ENCODE data around the gene MUC5B. TPM values are rescaled to one million over a fixed set of nuclear protein-coding genes. Genes with fewer than 3 reads are reported as not detected.
"Not testable (repeated sequence)": the region's sequence is repeated elsewhere in the genome, so short reads cannot be mapped to it uniquely, and the experiment has no call there.

MUC5B gene
- total and polyA plus RNA-seq, 2 donors (not counting 1 experiment from before 2014, with no cell fraction given), result not detected

GRCh38 chr11:1266976-1267375, 44.1 kb downstream of the MUC5B start:
- H3K4me3 Mint-ChIP-seq, result not testable (repeated sequence)

GRCh38 chr11:1267441-1268100, 44.7 kb downstream of the MUC5B start:
- Histone ChIP-seq H4K20me1 (ENCODE audit: control insufficient read depth, insufficient read depth, low read length, poor library complexity, severe bottlenecking) (no peaks in the 10 kb centered on the region), H2AFZ (ENCODE audit: insufficient read depth, low read depth, low read length, poor library complexity, severe bottlenecking) (no peak overlapping the region), H3K4me2 (replicated peaks; ENCODE audit: low read depth, low read length, poor library complexity, severe bottlenecking) (no peak overlapping the region), H3K9me3 (ENCODE audit: control extremely low read depth in 1 of 3, control insufficient read depth in 2 of 3, insufficient read depth in 1 of 3, low read length in 2 of 3) (peaks cover 0 to 12% (median 5%) of the 10 kb centered on the region in 3 donors), H3K27me3 (replicated peaks in 1 of 4; ENCODE audit: control extremely low read depth in 1 of 4, control insufficient read depth in 3 of 4, insufficient read depth in 4 of 4, low read length in 3 of 4) (no peaks in the 10 kb centered on the region), H3K79me2 (ENCODE audit: control insufficient read depth, insufficient read depth, low read length) (no peaks in the 10 kb centered on the region), H3K4me3 (ENCODE audit: control extremely low read depth in 1 of 5, extremely low read depth in 1 of 5, insufficient read depth in 1 of 5, low read depth in 2 of 5, low read length in 4 of 5) (no peak overlapping the region), H3K27ac (ENCODE audit: low read length in 2 of 2) (no peak overlapping the region), H3K36me3 (replicated peaks in 1 of 2; ENCODE audit: control extremely low read depth in 1 of 2, control insufficient read depth in 1 of 2, extremely low read depth in 1 of 2, insufficient read depth in 2 of 2, low read length in 1 of 2) (peaks cover 0 to 2% of the 10 kb centered on the region in 2 experiments), H3K9ac (ENCODE audit: low read length) (no peak overlapping the region), H3K4me1 (ENCODE audit: control insufficient read depth in 2 of 2, insufficient read depth in 2 of 2, low read length in 2 of 2) (peaks cover 5 to 8% of the 10 kb centered on the region in 2 donors)
- 98% methylated on average over 6 of the region's 9 CpGs for WGBS (ENCODE audit: insufficient coverage)
- POLR2A ChIA-PET, result no interaction called here
- no peaks in the 10 kb centered on the region for H3K27me3 Mint-ChIP-seq
- no peak for ATAC-seq (ENCODE audit: low read depth)
- H3K9me3 Mint-ChIP-seq (ENCODE audit: insufficient read depth), result peaks cover 6% of the 10 kb centered on the region
- H3K27ac Mint-ChIP-seq, result no peak overlapping the region
- intact Hi-C loops (cut with micrococcal nuclease), result no loop called here
- H3K4me3 Mint-ChIP-seq, result no peak overlapping the region
- CTCF ChIA-PET, result no interaction called here
- no peak for DNase-seq
- no peak for TF ChIP-seq CTCF (IDR thresholded peaks at IDR 0.05)
- no peak for TF ChIP-seq EZH2 (IDR thresholded peaks at IDR 0.05; ENCODE audit: borderline replicate concordance, insufficient read depth, low read depth, low read length, poor library complexity, severe bottlenecking)
- peaks cover 10% of the 10 kb centered on the region for H3K4me1 Mint-ChIP-seq

More at GRCh38 chr11:1266976-1267375, 44.1 kb downstream of the MUC5B start:
- WGBS (ENCODE audit: insufficient coverage), result no CpG with 5 or more reads among the region's 2 CpGs
- ATAC-seq (ENCODE audit: low read depth); H3K36me3 ChIP-seq (replicated peaks in 1 of 2; ENCODE audit: control extremely low read depth in 1 of 2, control insufficient read depth in 1 of 2, extremely low read depth in 1 of 2, insufficient read depth in 2 of 2, low read length in 1 of 2); H3K79me2 ChIP-seq (ENCODE audit: control insufficient read depth, insufficient read depth, low read length); POLR2A ChIA-PET; H3K27me3 ChIP-seq (replicated peaks in 1 of 4; ENCODE audit: control extremely low read depth in 1 of 4, control insufficient read depth in 3 of 4, insufficient read depth in 4 of 4, low read length in 3 of 4); H3K4me3 ChIP-seq (ENCODE audit: control extremely low read depth in 1 of 5, extremely low read depth in 1 of 5, insufficient read depth in 1 of 5, low read depth in 2 of 5, low read length in 4 of 5); H2AFZ ChIP-seq (ENCODE audit: insufficient read depth, low read depth, low read length, poor library complexity, severe bottlenecking); H3K9me3 Mint-ChIP-seq (ENCODE audit: insufficient read depth); intact Hi-C loops (cut with micrococcal nuclease); H3K27ac ChIP-seq (ENCODE audit: low read length in 2 of 2); DNase-seq; H3K27ac Mint-ChIP-seq; H4K20me1 ChIP-seq (ENCODE audit: control insufficient read depth, insufficient read depth, low read length, poor library complexity, severe bottlenecking); H3K9ac ChIP-seq (ENCODE audit: low read length); H3K4me2 ChIP-seq (replicated peaks; ENCODE audit: low read depth, low read length, poor library complexity, severe bottlenecking); CTCF ChIA-PET; H3K27me3 Mint-ChIP-seq: not testable (repeated sequence)
- Histone ChIP-seq H3K4me1 (ENCODE audit: control insufficient read depth in 2 of 2, insufficient read depth in 2 of 2, low read length in 2 of 2) (peaks cover 9 to 13% of the 10 kb centered on the region in 2 donors), H3K9me3 (ENCODE audit: control extremely low read depth in 1 of 3, control insufficient read depth in 2 of 3, insufficient read depth in 1 of 3, low read length in 2 of 3) (peaks cover 0 to 12% (median 5%) of the 10 kb centered on the region in 3 donors)
- H3K4me1 Mint-ChIP-seq, result peaks cover 16% of the 10 kb centered on the region

All from B cell (primary cell).